RWPE1 (cell line): ENCODE measurements around the gene EDN3.

Source experiments
- CTCF ChIA-PET: fragments of 350-600 bp; sonication (Branson Sonifier 250); formaldehyde crosslinking; extraction: SDS; loops from one replicate; lab custom pipeline; 2021; lab: Yijun Ruan, JAX
- POLR2A ChIA-PET: fragments of 400-600 bp; formaldehyde crosslinking; extraction: SDS; loops from one replicate; lab custom pipeline; 2020; ENCODE audit warnings: antibody characterized with exemption; ENCODE audit not compliant: low non-redundant PET; lab: Yijun Ruan, JAX
- DNase-seq: peaks from one replicate; pipeline ENCODE4 v3.0.0; 2012; ENCODE audit warnings: low spot score
- H3K27ac ChIP-seq: fragments of 450-650 bp; 2 replicates; pipeline ENCODE4 v1.5.1; 2017
- TF ChIP-seq, protein P1 (sequence below): fragments of 450-650 bp; conservative IDR thresholded peaks from 2 replicates; pipeline ENCODE4 v1.5.1; 2017; ENCODE audit warnings: low read depth, mild to moderate bottlenecking

Gene EDN3

DNA sequence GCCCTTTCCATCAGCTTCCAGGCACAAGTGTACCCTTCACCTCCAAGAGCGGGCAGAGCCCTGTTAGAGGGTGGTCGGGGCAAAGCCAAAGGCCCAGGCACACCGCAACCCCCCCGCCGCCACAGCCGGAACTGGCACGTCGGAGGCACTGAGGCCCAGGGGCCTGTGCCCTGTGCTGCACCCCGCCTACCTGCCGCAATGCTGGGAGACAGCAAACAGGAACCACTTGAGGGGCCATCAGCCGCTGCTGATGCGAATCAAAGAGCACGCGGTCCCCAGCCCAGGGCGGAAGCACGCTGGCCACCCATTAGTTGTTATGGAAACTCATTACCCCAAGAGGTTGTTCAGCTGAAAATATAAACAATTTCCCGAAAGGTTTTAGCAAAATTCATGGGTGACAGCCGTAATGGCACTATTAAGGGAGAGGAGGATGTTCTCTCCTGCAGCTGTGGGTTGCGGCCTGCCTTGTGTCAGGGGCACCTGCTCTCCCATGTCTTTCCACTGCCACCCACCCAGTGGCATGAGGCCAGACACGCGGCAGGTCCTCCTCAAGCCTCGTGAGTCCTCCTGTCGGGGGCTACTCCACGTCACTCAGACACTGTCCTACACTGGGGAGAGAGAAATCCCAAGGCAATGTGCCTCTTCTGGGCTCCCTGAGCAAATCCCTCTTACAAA, 65.3 kb downstream of the EDN3 start:
- TF ChIP-seq, protein P1, sequence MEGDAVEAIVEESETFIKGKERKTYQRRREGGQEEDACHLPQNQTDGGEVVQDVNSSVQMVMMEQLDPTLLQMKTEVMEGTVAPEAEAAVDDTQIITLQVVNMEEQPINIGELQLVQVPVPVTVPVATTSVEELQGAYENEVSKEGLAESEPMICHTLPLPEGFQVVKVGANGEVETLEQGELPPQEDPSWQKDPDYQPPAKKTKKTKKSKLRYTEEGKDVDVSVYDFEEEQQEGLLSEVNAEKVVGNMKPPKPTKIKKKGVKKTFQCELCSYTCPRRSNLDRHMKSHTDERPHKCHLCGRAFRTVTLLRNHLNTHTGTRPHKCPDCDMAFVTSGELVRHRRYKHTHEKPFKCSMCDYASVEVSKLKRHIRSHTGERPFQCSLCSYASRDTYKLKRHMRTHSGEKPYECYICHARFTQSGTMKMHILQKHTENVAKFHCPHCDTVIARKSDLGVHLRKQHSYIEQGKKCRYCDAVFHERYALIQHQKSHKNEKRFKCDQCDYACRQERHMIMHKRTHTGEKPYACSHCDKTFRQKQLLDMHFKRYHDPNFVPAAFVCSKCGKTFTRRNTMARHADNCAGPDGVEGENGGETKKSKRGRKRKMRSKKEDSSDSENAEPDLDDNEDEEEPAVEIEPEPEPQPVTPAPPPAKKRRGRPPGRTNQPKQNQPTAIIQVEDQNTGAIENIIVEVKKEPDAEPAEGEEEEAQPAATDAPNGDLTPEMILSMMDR = no peak
- POLR2A ChIA-PET = no interaction called here
- no peak overlapping the region for H3K27ac ChIP-seq
- CTCF ChIA-PET = no interaction called here
- DNase-seq = no peak

DNA sequence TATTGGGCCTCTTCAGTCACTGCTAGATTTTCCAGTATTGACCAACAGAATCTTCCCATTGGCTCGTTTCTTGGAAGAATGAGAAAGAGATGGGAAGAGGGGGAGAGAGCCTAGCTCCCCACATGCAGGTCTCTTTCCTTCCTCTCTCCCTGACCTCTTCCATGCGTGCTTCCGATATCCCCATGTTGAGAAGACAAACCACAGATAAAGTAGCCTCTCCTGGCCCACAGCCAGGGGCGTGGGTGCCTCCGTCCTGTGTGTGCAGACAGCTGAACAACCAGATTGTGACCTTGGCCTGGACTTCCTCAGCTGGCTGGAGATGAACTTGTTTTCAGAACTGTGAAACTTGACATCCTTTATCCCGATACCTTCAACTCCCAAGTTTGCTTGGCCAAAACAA, 71.0 kb downstream of the EDN3 start:
- CTCF ChIA-PET = interaction anchor here (0.6 kb wide), 1 partner anchor 136 kb away, joined by 3 read pairs; no protein-coding TSS in a partner anchor

DNA sequence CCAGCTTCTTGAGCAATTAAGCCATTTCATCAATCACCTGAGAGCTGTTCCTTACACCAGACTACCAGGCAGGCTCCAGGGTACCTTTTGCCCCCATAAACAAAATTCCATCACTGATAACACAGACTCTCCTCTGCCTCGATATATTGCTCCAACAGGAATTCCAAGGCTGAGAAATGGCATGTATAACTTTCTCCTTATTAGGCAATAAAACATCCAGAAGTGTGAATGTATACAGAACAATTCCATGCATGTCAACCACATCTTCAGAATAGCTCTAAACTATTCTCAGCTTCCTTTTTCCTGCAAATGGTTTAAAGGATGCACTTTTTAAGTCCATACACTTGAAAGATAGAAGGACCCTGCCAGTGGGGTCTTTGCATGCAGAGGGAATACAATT, 73.8 kb downstream of the EDN3 start:
- ChIA-PET POLR2A (no interaction called here), CTCF (no interaction called here)
- TF ChIP-seq, protein P1 = no peak
- DNase-seq = no peak
- no peak overlapping the region for H3K27ac ChIP-seq

More for the DNA sequence above, 71.0 kb downstream of the EDN3 start:
- POLR2A ChIA-PET = no interaction called here
- DNase-seq = no peak
- no peak overlapping the region for H3K27ac ChIP-seq
- TF ChIP-seq, protein P1 = no peak

DNA sequence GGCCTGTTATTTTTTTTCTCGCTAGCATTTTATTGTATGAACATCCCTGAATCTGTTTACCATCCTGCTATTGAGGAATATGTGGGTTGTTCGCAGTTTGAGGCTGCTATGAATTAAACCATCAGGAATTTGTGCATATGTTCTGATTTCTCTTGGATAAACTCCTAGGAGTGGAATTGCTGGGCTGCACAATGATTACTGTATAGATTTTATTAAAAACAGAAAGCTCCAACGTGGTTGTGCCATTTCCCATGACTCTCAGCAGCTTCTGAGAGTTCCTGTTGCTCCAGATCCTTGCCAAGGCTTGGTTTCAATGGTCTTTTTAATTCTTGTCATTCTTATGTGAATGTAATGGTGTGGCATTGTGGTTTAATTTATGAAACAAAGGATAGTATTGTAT, 75.1 kb downstream of the EDN3 start:
- ChIA-PET CTCF (interaction anchor here (0.6 kb wide), 1 partner anchor 1058 kb away, joined by 3 read pairs; no protein-coding TSS in a partner anchor), POLR2A (no interaction called here)
- TF ChIP-seq, protein P1 = no peak
- no peak for DNase-seq
- H3K27ac ChIP-seq = no peak overlapping the region
